CD14-positive monocyte (primary cell): Measurements from ENCODE around the gene SCN8A. TPM values are rescaled to one million over a fixed set of nuclear protein-coding genes. Genes with fewer than 3 reads are reported as not detected.
"Not testable (repeated sequence)": the region's sequence is repeated elsewhere in the genome, so short reads cannot be mapped to it uniquely, and the experiment has no call there.

ENCODE experiments used
- DNase-seq, 3 donors: peaks; one replicate each; pipeline ENCODE4 v3.0.0-alpha.2; 2011 to 2022
- H2AFZ ChIP-seq: 2 replicates; pipeline ENCODE4 v1.6.0; 2012; ENCODE audit warnings: mild to moderate bottlenecking, low read depth, low read length, inconsistent platforms; ENCODE audit not compliant: insufficient read depth, poor library complexity, severe bottlenecking
- H3K27ac ChIP-seq, 2 donors: 1 replicate in 1 of 2; 2 replicates in 1 of 2; pipeline ENCODE4 v1.5.1; 2012 to 2013; ENCODE audit warnings: low read length in 2 of 2, control low read depth in 1 of 2, inconsistent platforms in 1 of 2, low read depth in 1 of 2, mild to moderate bottlenecking in 1 of 2
- H3K27me3 ChIP-seq, 2 donors: one replicate each; pipeline versions ENCODE4 v1.6.0 to v1.6.1; 2011 to 2013; ENCODE audit warnings: low read length in 2 of 2; ENCODE audit not compliant: control insufficient read depth in 2 of 2, insufficient read depth in 2 of 2
- H3K36me3 ChIP-seq, 2 donors: replicated peaks in 1 of 2; 1 replicate in 1 of 2; 2 replicates in 1 of 2; pipeline versions ENCODE4 v1.5.1 to v1.6.1; 2012 to 2013; ENCODE audit warnings: low read length in 2 of 2, control low read depth in 1 of 2, inconsistent platforms in 1 of 2, mild to moderate bottlenecking in 1 of 2; ENCODE audit not compliant: insufficient read depth in 2 of 2, control insufficient read depth in 1 of 2
- H3K4me1 ChIP-seq, 2 donors: 1 replicate in 1 of 2; 2 replicates in 1 of 2; pipeline versions ENCODE4 v1.5.1 to v1.6.1; 2012 to 2013; ENCODE audit warnings: low read length in 2 of 2, control low read depth in 1 of 2, inconsistent platforms in 1 of 2, mild to moderate bottlenecking in 1 of 2, moderate library complexity in 1 of 2; ENCODE audit not compliant: insufficient read depth in 2 of 2, control insufficient read depth in 1 of 2
- H3K4me2 ChIP-seq: replicated peaks from 2 replicates; pipeline ENCODE3; 2012; ENCODE audit warnings: low read length, moderate library complexity, mild to moderate bottlenecking; ENCODE audit not compliant: poor library complexity, severe bottlenecking; ENCODE audit errors: extremely low read depth
- H3K4me3 ChIP-seq, 3 experiments: fragments of 200-600 bp in 1 of 3; sonication (generic) in 1 of 3; replicated peaks in 1 of 3; 1 replicate in 2 of 3; 2 replicates in 1 of 3; pipeline ENCODE4 v1.5.1; 2011 to 2013; ENCODE audit warnings: low read length in 3 of 3, mild to moderate bottlenecking in 3 of 3, control low read depth in 2 of 3, low read depth in 2 of 3, inconsistent platforms in 1 of 3, moderate library complexity in 1 of 3
- H3K79me2 ChIP-seq: 2 replicates; pipeline ENCODE4 v1.6.0; 2012; ENCODE audit warnings: mild to moderate bottlenecking, control low read depth, inconsistent platforms, low read length, moderate library complexity; ENCODE audit not compliant: insufficient read depth
- H3K9ac ChIP-seq: 2 replicates; pipeline ENCODE4 v1.6.0; 2017; ENCODE audit warnings: low read length, mild to moderate bottlenecking; ENCODE audit not compliant: insufficient read depth, poor library complexity, severe bottlenecking
- H3K9me3 ChIP-seq, 2 donors: replicated peaks in 1 of 2; 1 replicate in 1 of 2; 2 replicates in 1 of 2; pipeline versions ENCODE4 v1.5.1 to v1.6.1; 2012 to 2013; ENCODE audit warnings: low read length in 2 of 2, control low read depth in 1 of 2; ENCODE audit not compliant: control insufficient read depth in 1 of 2, insufficient read depth in 1 of 2
- H4K20me1 ChIP-seq: 2 replicates; pipeline ENCODE4 v1.6.0; 2012; ENCODE audit warnings: mild to moderate bottlenecking, low read length, control low read depth, moderate library complexity; ENCODE audit not compliant: insufficient read depth
- H3K27ac Mint-ChIP-seq, 7 donors: one replicate each; pipeline ENCODE4 v1.8.0; 2020; ENCODE audit warnings: mild to moderate bottlenecking in 7 of 7, mixed read lengths in 7 of 7, moderate library complexity in 6 of 7, inconsistent platforms in 2 of 7
- H3K27me3 Mint-ChIP-seq, 3 donors: one replicate each; pipeline ENCODE4 v1.8.0; 2021 to 2022; ENCODE audit warnings: low read depth in 3 of 3, mild to moderate bottlenecking in 3 of 3, mixed read lengths in 3 of 3, moderate library complexity in 3 of 3, inconsistent platforms in 1 of 3
- H3K36me3 Mint-ChIP-seq, 2 donors: one replicate each; pipeline ENCODE4 v1.8.0; 2020; ENCODE audit warnings: mixed read lengths in 2 of 2, inconsistent platforms in 1 of 2, mild to moderate bottlenecking in 1 of 2
- H3K4me1 Mint-ChIP-seq: one replicate; pipeline ENCODE4 v1.8.0; 2020; ENCODE audit warnings: mild to moderate bottlenecking, mixed read lengths
- H3K4me3 Mint-ChIP-seq, 2 donors: one replicate each; pipeline ENCODE4 v1.8.0; 2020; ENCODE audit warnings: mild to moderate bottlenecking in 2 of 2, mixed read lengths in 2 of 2, moderate library complexity in 1 of 2
- H3K9me3 Mint-ChIP-seq, 7 donors: one replicate each; pipeline ENCODE4 v1.8.0; 2020 to 2022; ENCODE audit warnings: mixed read lengths in 7 of 7, mild to moderate bottlenecking in 6 of 7, moderate library complexity in 6 of 7, inconsistent platforms in 2 of 7
- WGBS: methylation state at CpG from one replicate; pipeline ENCODE4 v1.1.5; 2013; ENCODE audit warnings: missing lambda C conversion rate; ENCODE audit not compliant: insufficient coverage; 5-methylcytosine and 5-hydroxymethylcytosine counted together
- intact Hi-C, 2 donors: fragments of 100-400 bp; cut with micrococcal nuclease; formaldehyde crosslinking; loops; one replicate each; pipeline versions ENCODE4 v1.15.0 to v1.15.1; 2023
- polyA plus RNA-seq, 3 donors: library from polyadenylated mRNA; depleted of rRNA in 1 of 3; unstranded in 2 of 3; stranded (reverse) in 1 of 3; fragments of 300-500 nt in 2 of 3; fragments of >200 nt in 1 of 3; fragmentation: Illumina TruSeq in 2 of 3; gene quantifications; 1 replicate in 2 of 3; 2 replicates in 1 of 3; pipeline ENCODE4 v1.2.3, GENCODE V29; 2012 to 2021
- TF ChIP-seq, protein P1 (sequence below): fragments of 200-600 bp; IDR thresholded peaks from one replicate; pipeline ENCODE4 v1.8.0; 2022; ENCODE audit warnings: antibody characterized with exemption, mild to moderate bottlenecking

The SCN8A gene
- polyA plus RNA-seq, 3 donors = 0.03 TPM; not detected in 2

DNA sequence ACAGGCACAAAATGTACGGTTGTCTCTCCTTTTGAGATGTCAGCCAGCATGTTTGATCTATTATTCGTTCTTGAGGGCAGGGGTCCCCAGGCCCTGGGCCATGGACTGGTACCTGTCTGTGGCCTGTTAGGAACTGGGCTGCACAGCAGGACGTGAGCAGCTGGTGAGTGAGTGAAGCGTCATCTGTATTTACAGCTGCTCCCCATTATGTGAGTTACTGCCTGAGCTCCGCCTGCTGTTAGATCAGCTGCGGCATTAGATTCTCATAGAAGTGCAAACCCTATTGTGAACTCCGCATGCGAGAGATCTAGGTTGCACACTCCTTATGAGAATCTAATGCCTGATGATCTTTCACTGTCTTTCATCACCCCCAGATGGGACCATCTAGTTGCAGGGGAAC is 41.4 kb upstream of the SCN8A start:
- Histone ChIP-seq H4K20me1 (no peaks in the 10 kb centered on the region), H3K27ac (no peak overlapping the region)
- TF ChIP-seq, protein P1, sequence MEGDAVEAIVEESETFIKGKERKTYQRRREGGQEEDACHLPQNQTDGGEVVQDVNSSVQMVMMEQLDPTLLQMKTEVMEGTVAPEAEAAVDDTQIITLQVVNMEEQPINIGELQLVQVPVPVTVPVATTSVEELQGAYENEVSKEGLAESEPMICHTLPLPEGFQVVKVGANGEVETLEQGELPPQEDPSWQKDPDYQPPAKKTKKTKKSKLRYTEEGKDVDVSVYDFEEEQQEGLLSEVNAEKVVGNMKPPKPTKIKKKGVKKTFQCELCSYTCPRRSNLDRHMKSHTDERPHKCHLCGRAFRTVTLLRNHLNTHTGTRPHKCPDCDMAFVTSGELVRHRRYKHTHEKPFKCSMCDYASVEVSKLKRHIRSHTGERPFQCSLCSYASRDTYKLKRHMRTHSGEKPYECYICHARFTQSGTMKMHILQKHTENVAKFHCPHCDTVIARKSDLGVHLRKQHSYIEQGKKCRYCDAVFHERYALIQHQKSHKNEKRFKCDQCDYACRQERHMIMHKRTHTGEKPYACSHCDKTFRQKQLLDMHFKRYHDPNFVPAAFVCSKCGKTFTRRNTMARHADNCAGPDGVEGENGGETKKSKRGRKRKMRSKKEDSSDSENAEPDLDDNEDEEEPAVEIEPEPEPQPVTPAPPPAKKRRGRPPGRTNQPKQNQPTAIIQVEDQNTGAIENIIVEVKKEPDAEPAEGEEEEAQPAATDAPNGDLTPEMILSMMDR = no peak

DNA sequence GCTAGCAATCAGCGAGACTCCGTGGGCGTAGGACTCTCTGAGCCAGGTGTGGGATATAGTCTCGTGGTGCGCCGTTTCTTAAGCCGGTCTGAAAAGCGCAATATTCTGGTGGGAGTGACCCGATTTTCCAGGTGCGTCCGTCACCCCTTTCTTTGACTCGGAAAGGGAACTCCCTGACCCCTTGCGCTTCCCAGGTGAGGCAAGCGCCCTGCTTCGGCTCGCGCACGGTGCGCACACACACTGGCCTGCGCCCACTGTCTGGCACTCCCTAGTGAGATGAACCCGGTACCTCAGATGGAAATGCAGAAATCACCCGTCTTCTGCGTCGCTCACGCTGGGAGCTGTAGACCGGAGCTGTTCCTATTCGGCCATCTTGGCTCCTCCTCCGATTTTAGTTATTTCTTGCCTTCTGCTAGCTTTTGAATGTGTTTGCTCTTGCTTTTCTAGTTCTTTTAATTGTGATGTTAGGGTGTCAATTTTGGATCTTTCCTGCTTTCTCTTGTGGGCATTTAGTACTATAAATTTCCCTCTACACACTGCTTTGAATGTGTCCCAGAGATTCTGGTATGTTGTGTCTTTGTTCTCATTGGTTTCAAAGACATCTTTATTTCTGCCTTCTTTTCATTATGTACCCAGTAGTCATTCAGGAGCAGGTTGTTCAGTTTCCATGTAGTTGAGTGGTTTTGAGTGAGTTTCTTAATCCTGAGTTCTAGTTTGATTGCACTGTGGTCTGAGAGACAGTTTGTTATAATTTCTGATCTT is 22.6 kb upstream of the SCN8A start:
- intact Hi-C loops, DNase-seq, H3K4me1 ChIP-seq, H3K27ac ChIP-seq, H3K36me3 ChIP-seq, H3K27ac Mint-ChIP-seq, H3K27me3 ChIP-seq, H4K20me1 ChIP-seq, H3K4me3 ChIP-seq, H3K4me1 Mint-ChIP-seq, H3K79me2 ChIP-seq, H3K4me2 ChIP-seq, H3K36me3 Mint-ChIP-seq, H3K9ac ChIP-seq, H3K9me3 ChIP-seq, H3K4me3 Mint-ChIP-seq, H2AFZ ChIP-seq, H3K27me3 Mint-ChIP-seq: not testable (repeated sequence)
- peaks cover 0 to 16% (median 8%) of the 10 kb centered on the region in 7 donors for H3K9me3 Mint-ChIP-seq
- WGBS = no CpG with 5 or more reads among the region's 28 CpGs

More for the DNA sequence above, 41.4 kb upstream of the SCN8A start:
- H3K4me2 ChIP-seq = no peak overlapping the region
- intact Hi-C loops = no loop called here
- H3K4me3 Mint-ChIP-seq = no peak overlapping the region
- H3K27ac Mint-ChIP-seq = no peak overlapping the region
- no peak overlapping the region for H2AFZ ChIP-seq
- H3K9ac ChIP-seq = no peak overlapping the region
- WGBS = 98% methylated on average over 6 of the region's 8 CpGs
- H3K36me3 ChIP-seq = no peaks in the 10 kb centered on the region
- H3K4me3 ChIP-seq = no peak overlapping the region
- peaks cover 0 to 4% (median 0%) of the 10 kb centered on the region in 7 donors for H3K9me3 Mint-ChIP-seq
- DNase-seq = no peak
- no peaks in the 10 kb centered on the region for H3K4me1 ChIP-seq
- no peaks in the 10 kb centered on the region for H3K36me3 Mint-ChIP-seq
- peaks cover 4 to 20% (median 9%) of the 10 kb centered on the region in 3 donors for H3K27me3 Mint-ChIP-seq
- H3K27me3 ChIP-seq = peaks cover 0 to 3% of the 10 kb centered on the region in 2 donors
- no peaks in the 10 kb centered on the region for H3K79me2 ChIP-seq
- no peaks in the 10 kb centered on the region for H3K9me3 ChIP-seq
- H3K4me1 Mint-ChIP-seq = no peaks in the 10 kb centered on the region
